ENCODE measurements around the gene VWCE. TPM values are rescaled to one million over a fixed set of nuclear protein-coding genes. Genes with fewer than 3 reads are reported as not detected.

VWCE gene
- total RNA-seq, 3 donors from 2014 or later = 0.88 to 3.2 (median 2.6) TPM

DNA sequence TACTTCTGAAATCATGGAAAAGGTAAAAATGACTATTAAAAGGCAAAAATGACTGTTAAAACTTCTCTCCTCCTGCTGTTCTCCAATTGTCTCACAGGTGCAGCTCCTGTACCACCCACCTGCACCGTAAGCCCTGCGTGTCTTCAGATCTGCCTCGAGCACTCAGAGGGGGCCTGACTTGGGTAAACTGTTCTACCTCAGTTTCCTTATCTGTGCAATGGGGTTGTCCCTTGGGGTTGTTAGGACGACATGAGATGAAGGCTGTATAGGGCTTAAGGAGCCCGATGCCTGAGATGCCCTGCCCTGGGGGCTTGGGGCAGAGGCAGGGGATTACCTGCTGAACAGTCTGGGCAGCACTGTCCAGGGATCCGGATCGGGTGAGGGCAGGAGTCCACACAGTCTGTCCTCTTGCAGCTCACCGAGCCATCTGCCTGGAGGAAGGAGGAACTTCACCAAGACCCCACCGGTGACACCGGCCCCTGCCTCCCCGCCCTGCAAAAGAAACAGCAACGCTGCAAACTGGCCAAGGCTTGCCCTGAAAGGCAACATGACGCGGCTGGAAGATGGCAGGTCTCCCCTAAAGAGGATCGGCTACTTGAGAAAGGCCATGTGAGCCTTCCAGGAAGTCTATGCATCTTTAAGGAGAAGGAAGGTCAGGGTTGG is 26.4 kb downstream of the VWCE start:
- Histone ChIP-seq H3K9me3 (no peaks in the 10 kb centered on the region), H3K4me3 (no peak overlapping the region), H3K27ac (no peak overlapping the region), H3K4me1 (no peaks in the 10 kb centered on the region), H3K36me3 (no peaks in the 10 kb centered on the region), H3K27me3 (no peaks in the 10 kb centered on the region)
- DNase-seq (ENCODE audit: low spot score in 2 of 2) = no peak
- TF ChIP-seq POLR2A (IDR thresholded peaks at IDR 0.05) = no peak
- TF ChIP-seq, protein P1, sequence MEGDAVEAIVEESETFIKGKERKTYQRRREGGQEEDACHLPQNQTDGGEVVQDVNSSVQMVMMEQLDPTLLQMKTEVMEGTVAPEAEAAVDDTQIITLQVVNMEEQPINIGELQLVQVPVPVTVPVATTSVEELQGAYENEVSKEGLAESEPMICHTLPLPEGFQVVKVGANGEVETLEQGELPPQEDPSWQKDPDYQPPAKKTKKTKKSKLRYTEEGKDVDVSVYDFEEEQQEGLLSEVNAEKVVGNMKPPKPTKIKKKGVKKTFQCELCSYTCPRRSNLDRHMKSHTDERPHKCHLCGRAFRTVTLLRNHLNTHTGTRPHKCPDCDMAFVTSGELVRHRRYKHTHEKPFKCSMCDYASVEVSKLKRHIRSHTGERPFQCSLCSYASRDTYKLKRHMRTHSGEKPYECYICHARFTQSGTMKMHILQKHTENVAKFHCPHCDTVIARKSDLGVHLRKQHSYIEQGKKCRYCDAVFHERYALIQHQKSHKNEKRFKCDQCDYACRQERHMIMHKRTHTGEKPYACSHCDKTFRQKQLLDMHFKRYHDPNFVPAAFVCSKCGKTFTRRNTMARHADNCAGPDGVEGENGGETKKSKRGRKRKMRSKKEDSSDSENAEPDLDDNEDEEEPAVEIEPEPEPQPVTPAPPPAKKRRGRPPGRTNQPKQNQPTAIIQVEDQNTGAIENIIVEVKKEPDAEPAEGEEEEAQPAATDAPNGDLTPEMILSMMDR (IDR thresholded peaks at IDR 0.05) = no peak
- no peak for TF ChIP-seq POLR2AphosphoS5 (IDR thresholded peaks at IDR 0.05)
- intact Hi-C loops (cut with DNase I; ENCODE audit: low total_unique reads) = no loop called here

DNA sequence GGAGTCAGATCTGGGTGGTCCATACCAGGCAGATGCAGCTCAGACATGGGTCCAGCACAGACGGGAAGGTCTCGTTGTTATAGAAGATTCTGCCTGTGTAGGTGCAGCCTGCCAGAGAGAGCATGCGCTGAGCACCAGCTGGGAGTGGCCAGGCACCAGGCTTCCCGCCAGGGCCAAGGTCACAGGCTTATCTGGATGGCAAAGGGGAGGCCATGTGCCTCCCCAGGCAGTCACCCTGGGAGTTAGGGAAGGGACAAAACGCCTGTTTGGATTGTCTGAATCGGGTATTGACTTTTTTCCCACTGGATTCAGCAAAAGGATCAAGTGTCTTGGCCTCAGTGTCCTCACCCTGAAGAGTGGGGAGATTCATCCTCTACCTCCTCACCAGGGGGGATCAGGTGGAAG is 27.7 kb downstream of the VWCE start:
- no peak for TF ChIP-seq POLR2A (IDR thresholded peaks at IDR 0.05)
- no peak for TF ChIP-seq POLR2AphosphoS5 (IDR thresholded peaks at IDR 0.05)
- TF ChIP-seq, protein P1 (IDR thresholded peaks at IDR 0.05) = no peak
- Histone ChIP-seq H3K36me3 (no peaks in the 10 kb centered on the region), H3K9me3 (no peaks in the 10 kb centered on the region), H3K27ac (no peak overlapping the region), H3K4me1 (no peaks in the 10 kb centered on the region), H3K27me3 (no peaks in the 10 kb centered on the region), H3K4me3 (no peak overlapping the region)
- intact Hi-C loops (cut with DNase I; ENCODE audit: low total_unique reads) = no loop called here
- no peak for DNase-seq (ENCODE audit: low spot score in 2 of 2)

DNA sequence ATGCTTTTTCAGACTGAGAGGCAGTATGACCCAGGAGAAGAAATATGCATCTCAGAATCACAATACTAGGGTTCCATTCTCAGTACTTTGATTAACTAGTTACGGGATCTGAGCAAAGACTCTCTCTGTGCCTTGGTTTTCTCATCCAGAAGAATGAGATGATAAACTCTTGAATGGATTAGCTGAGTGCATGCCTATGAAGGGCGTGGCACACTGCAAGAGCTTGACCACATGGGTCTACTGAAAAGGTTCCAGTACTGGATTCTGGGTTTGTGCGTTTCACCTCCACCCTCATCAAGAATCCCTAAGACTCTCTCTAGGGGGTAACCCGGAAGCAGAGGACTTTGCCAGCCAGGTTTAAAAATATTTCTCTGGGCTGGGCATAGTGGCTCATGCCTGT is 28.5 kb downstream of the VWCE start:
- Histone ChIP-seq H3K27me3 (no peaks in the 10 kb centered on the region), H3K4me3 (no peak overlapping the region), H3K36me3 (no peaks in the 10 kb centered on the region), H3K4me1 (no peaks in the 10 kb centered on the region), H3K9me3 (no peaks in the 10 kb centered on the region), H3K27ac (no peak overlapping the region)
- TF ChIP-seq POLR2A (IDR thresholded peaks at IDR 0.05) = no peak
- TF ChIP-seq POLR2AphosphoS5 (IDR thresholded peaks at IDR 0.05) = no peak
- TF ChIP-seq, protein P1 (IDR thresholded peaks at IDR 0.05) = no peak
- no peak for DNase-seq (ENCODE audit: low spot score in 2 of 2)
- intact Hi-C loops (cut with DNase I; ENCODE audit: low total_unique reads) = no loop called here

DNA sequence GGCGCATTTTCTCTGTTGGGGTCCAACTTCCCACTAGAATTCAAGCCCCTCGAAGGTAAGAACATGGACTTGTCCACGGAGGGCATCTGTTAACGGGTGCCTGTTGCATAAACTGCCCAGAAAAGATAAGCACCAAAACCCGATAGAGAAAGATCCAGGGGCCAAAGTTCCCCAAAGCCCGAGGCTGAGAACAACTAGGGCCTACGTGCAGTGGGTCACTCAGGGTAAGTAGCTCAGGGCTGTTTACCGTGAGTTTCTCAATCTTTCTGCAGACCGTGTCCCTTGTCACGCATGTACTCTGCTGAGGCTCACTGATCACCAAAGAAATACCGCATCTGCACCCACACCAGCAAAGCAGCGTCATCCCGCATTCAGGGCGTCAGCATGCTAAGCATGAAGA is 29.8 kb downstream of the VWCE start:
- Histone ChIP-seq H3K36me3 (no peaks in the 10 kb centered on the region), H3K9me3 (no peaks in the 10 kb centered on the region), H3K4me1 (no peaks in the 10 kb centered on the region), H3K27me3 (no peaks in the 10 kb centered on the region), H3K27ac (no peak overlapping the region), H3K4me3 (no peak overlapping the region)
- intact Hi-C loops (cut with DNase I; ENCODE audit: low total_unique reads) = no loop called here
- no peak for DNase-seq (ENCODE audit: low spot score in 2 of 2)
- TF ChIP-seq POLR2AphosphoS5 (IDR thresholded peaks at IDR 0.05) = no peak
- TF ChIP-seq, protein P1 (IDR thresholded peaks at IDR 0.05) = no peak
- TF ChIP-seq POLR2A (IDR thresholded peaks at IDR 0.05) = no peak

DNA sequence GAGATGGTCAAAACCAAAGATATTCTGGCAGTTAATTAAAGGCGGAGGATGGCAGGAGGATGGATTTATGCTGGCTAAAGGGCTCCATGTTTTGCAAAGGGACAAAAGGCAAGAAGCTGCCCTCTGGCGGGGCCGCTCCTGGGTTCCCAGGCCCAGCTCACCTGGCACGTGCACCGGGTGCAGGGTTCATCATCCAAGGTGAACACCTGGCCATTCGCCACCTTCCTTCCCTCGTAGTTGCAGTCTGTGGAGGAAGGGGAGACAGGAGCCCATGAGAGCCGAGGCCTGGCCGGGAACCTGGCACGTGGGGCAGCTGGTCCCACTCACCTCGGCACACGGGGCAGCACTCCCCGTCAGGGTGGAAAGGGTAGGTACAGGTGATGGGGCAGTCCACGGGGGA is 30.3 kb downstream of the VWCE start:
- no peaks in the 10 kb centered on the region for H3K4me1 ChIP-seq
- TF ChIP-seq, protein P1 (IDR thresholded peaks at IDR 0.05) = no peak
- H3K27ac ChIP-seq = no peak overlapping the region
- no peak for DNase-seq (ENCODE audit: low spot score in 2 of 2)
- no peaks in the 10 kb centered on the region for H3K9me3 ChIP-seq
- H3K36me3 ChIP-seq = no peaks in the 10 kb centered on the region
- H3K4me3 ChIP-seq = no peak overlapping the region
- intact Hi-C loops (cut with DNase I; ENCODE audit: low total_unique reads) = no loop called here
- H3K27me3 ChIP-seq = no peaks in the 10 kb centered on the region
